Osteoblast (primary cell): ENCODE results near the gene SPOCD1. TPM values are rescaled to one million over a fixed set of nuclear protein-coding genes. Genes with fewer than 3 reads are reported as not detected.

Source experiments
- DNase-seq: peaks from one replicate; pipeline ENCODE4 v3.0.0; 2011; ENCODE audit warnings: low spot score, mixed read lengths; ENCODE audit not compliant: insufficient read length; ENCODE audit errors: missing footprints
- H2AFZ ChIP-seq: 2 replicates; pipeline ENCODE4 v1.6.0; 2011; ENCODE audit warnings: mild to moderate bottlenecking, low read length
- H3K27ac ChIP-seq: 2 replicates; pipeline ENCODE4 v1.5.1; 2011; ENCODE audit warnings: mild to moderate bottlenecking, low read depth, low read length, moderate library complexity
- H3K27me3 ChIP-seq: 2 replicates; pipeline ENCODE4 v1.6.0; 2012; ENCODE audit warnings: mild to moderate bottlenecking, control low read depth, inconsistent platforms, low read length, moderate library complexity; ENCODE audit not compliant: insufficient read depth
- H3K36me3 ChIP-seq: 2 replicates; pipeline ENCODE4 v1.5.1; 2011; ENCODE audit warnings: mild to moderate bottlenecking, low read length, control low read depth, moderate library complexity; ENCODE audit not compliant: insufficient read depth
- H3K4me1 ChIP-seq: 2 replicates; pipeline ENCODE4 v1.5.1; 2011; ENCODE audit warnings: mild to moderate bottlenecking, low read length, control low read depth, moderate library complexity; ENCODE audit not compliant: insufficient read depth
- H3K4me2 ChIP-seq: 2 replicates; pipeline ENCODE4 v1.6.0; 2011; ENCODE audit warnings: mild to moderate bottlenecking, low read length; ENCODE audit not compliant: insufficient read depth
- H3K4me3 ChIP-seq: fragments of 200-600 bp; sonication (generic); 3 replicates; pipeline ENCODE4 v1.5.1; 2012; ENCODE audit warnings: mild to moderate bottlenecking, low read length, inconsistent platforms; ENCODE audit not compliant: insufficient read depth
- H3K79me2 ChIP-seq: 2 replicates; pipeline ENCODE4 v1.6.0; 2012; ENCODE audit warnings: mild to moderate bottlenecking, low read length, control low read depth, inconsistent platforms; ENCODE audit not compliant: insufficient read depth
- H3K9me3 ChIP-seq: 2 replicates; pipeline ENCODE4 v1.5.1; 2011; ENCODE audit warnings: low read depth, low read length, control low read depth
- H4K20me1 ChIP-seq: 2 replicates; pipeline ENCODE4 v1.6.0; 2012; ENCODE audit warnings: mild to moderate bottlenecking, low read length, control low read depth; ENCODE audit not compliant: insufficient read depth
- total RNA-seq: library from RNA; depleted of rRNA; stranded (reverse); fragments of >200 nt; gene quantifications from 2 replicates; pipeline ENCODE4 v1.2.3, GENCODE V29; 2012
- TF ChIP-seq, protein P1 (sequence below): IDR thresholded peaks from 2 replicates; pipeline ENCODE4 v1.5.1; 2011; ENCODE audit warnings: mild to moderate bottlenecking, low read depth, low read length, moderate library complexity; ENCODE audit errors: extremely low read depth

The SPOCD1 gene
- total RNA-seq, 1 donor, result 58.6 TPM

GRCh38 chr1:31795801-31796621 is 19.8 kb downstream of the SPOCD1 start:
- DNase-seq, result peak; percentile 92
- no peaks in the 10 kb centered on the region for H3K27me3 ChIP-seq
- no peaks in the 10 kb centered on the region for H3K9me3 ChIP-seq
- H3K4me3 ChIP-seq, result peak overlapping the region; percentile 97
- H3K4me1 ChIP-seq, result peaks cover 40% of the 10 kb centered on the region
- H3K79me2 ChIP-seq, result peaks cover 57% of the 10 kb centered on the region
- peaks cover 38% of the 10 kb centered on the region for H4K20me1 ChIP-seq
- peak overlapping the region; percentile 44 for H3K27ac ChIP-seq
- no peak overlapping the region for H2AFZ ChIP-seq
- TF ChIP-seq, protein P1, sequence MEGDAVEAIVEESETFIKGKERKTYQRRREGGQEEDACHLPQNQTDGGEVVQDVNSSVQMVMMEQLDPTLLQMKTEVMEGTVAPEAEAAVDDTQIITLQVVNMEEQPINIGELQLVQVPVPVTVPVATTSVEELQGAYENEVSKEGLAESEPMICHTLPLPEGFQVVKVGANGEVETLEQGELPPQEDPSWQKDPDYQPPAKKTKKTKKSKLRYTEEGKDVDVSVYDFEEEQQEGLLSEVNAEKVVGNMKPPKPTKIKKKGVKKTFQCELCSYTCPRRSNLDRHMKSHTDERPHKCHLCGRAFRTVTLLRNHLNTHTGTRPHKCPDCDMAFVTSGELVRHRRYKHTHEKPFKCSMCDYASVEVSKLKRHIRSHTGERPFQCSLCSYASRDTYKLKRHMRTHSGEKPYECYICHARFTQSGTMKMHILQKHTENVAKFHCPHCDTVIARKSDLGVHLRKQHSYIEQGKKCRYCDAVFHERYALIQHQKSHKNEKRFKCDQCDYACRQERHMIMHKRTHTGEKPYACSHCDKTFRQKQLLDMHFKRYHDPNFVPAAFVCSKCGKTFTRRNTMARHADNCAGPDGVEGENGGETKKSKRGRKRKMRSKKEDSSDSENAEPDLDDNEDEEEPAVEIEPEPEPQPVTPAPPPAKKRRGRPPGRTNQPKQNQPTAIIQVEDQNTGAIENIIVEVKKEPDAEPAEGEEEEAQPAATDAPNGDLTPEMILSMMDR, result peak; percentile 13
- H3K4me2 ChIP-seq, result peak overlapping the region; percentile 91
- H3K36me3 ChIP-seq, result peaks cover 56% of the 10 kb centered on the region

- H3K27me3 ChIP-seq, result no peaks in the 10 kb centered on the region
- H3K27ac ChIP-seq, result peak overlapping the region; percentile 44
- H2AFZ ChIP-seq, result no peak overlapping the region
- peaks cover 48% of the 10 kb centered on the region for H3K4me1 ChIP-seq
- TF ChIP-seq, protein P1, result no peak
- DNase-seq, result peak; percentile 66
- peak overlapping the region; percentile 97 for H3K4me3 ChIP-seq
- H4K20me1 ChIP-seq, result peaks cover 42% of the 10 kb centered on the region
- no peaks in the 10 kb centered on the region for H3K9me3 ChIP-seq
- peaks cover 61% of the 10 kb centered on the region for H3K36me3 ChIP-seq
- H3K79me2 ChIP-seq, result peaks cover 57% of the 10 kb centered on the region
- peak overlapping the region; percentile 91 for H3K4me2 ChIP-seq
Measured at GRCh38 chr1:31795096-31795675, 20.6 kb downstream of the SPOCD1 start.

- peaks cover 44% of the 10 kb centered on the region for H3K4me1 ChIP-seq
- peaks cover 49% of the 10 kb centered on the region for H4K20me1 ChIP-seq
- peaks cover 62% of the 10 kb centered on the region for H3K36me3 ChIP-seq
- no peaks in the 10 kb centered on the region for H3K27me3 ChIP-seq
- peaks cover 57% of the 10 kb centered on the region for H3K79me2 ChIP-seq
- H3K4me2 ChIP-seq, result no peak overlapping the region
- H3K4me3 ChIP-seq, result no peak overlapping the region
- TF ChIP-seq, protein P1, result no peak
- no peaks in the 10 kb centered on the region for H3K9me3 ChIP-seq
- no peak overlapping the region for H3K27ac ChIP-seq
- H2AFZ ChIP-seq, result no peak overlapping the region
- peak; percentile 52 for DNase-seq
Measured at GRCh38 chr1:31793586-31794285, 22.1 kb downstream of the SPOCD1 start.

DNA sequence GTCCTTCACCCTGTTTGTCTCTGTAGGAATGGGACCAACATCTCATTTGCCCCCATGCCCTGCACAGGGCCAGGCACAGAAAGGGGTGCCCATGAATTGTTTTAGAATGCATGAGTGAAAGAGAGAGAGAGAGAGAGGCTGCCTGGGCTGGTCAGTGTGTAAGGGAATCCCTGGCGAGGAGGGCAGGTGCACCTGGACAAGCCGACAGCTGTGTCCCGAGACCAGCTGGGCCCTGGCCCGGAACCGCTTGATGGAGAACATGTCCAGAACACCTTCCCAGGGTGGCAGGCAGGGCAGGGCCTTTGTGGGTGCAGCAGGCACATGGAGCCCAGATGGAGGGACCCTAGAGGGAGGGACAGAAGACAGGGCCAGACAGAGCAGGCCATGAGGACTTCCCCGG is 22.7 kb downstream of the SPOCD1 start:
- Histone ChIP-seq H3K36me3 (peaks cover 62% of the 10 kb centered on the region), H3K4me3 (no peak overlapping the region), H3K9me3 (no peaks in the 10 kb centered on the region), H3K27me3 (no peaks in the 10 kb centered on the region), H3K27ac (peak overlapping the region; percentile 18), H3K4me1 (peaks cover 48% of the 10 kb centered on the region), H4K20me1 (peaks cover 49% of the 10 kb centered on the region), H2AFZ (no peak overlapping the region), H3K4me2 (no peak overlapping the region), H3K79me2 (peaks cover 52% of the 10 kb centered on the region)
- peak; percentile 61 for DNase-seq
- TF ChIP-seq, protein P1, result no peak
